H1 (cell line): ENCODE data around the gene SERPINA1. TPM values are rescaled to one million over a fixed set of nuclear protein-coding genes. Genes with fewer than 3 reads are reported as not detected.

Experiments
- CTCF ChIA-PET: fragments of 300-600 bp; sonication (Branson Sonifier 250); formaldehyde crosslinking; loops from one replicate; lab custom pipeline; 2021; ENCODE audit not compliant: partially characterized antibody; lab: Charles Lee
- POLR2A ChIA-PET: fragments of 300-600 bp; sonication (Branson Sonifier 250); formaldehyde crosslinking; loops from one replicate; lab custom pipeline; 2021; ENCODE audit warnings: inconsistent platforms; ENCODE audit not compliant: partially characterized antibody; lab: Charles Lee
- DNase-seq, 2 experiments: peaks; one replicate each; pipeline versions ENCODE4 v3.0.0 to v3.0.0-alpha.2; 2010 to 2022; ENCODE audit warnings: low spot score in 2 of 2, low read depth in 1 of 2, mixed read lengths in 1 of 2
- FAIRE-seq: peaks from 2 replicates; lab custom pipeline; 2011; peaks lifted over from hg19 to GRCh38; lab: Jason Lieb, UNC
- H2AFZ ChIP-seq: 2 replicates; pipeline ENCODE4 v1.8.1; 2012; ENCODE audit warnings: low read length, inconsistent platforms
- H2AK5ac ChIP-seq: 2 replicates; pipeline ENCODE4 v1.6.1; 2013; ENCODE audit warnings: low read depth, low read length
- H2BK120ac ChIP-seq: replicated peaks from 2 replicates; pipeline ENCODE3; 2013; ENCODE audit warnings: low read depth, low read length, inconsistent platforms
- H2BK12ac ChIP-seq: 2 replicates; pipeline ENCODE4 v1.6.1; 2013; ENCODE audit warnings: low read depth, low read length
- H2BK15ac ChIP-seq: 2 replicates; pipeline ENCODE4 v1.6.1; 2013; ENCODE audit warnings: low read length
- H2BK20ac ChIP-seq: 2 replicates; pipeline ENCODE4 v1.6.1; 2013; ENCODE audit warnings: low read length
- H2BK5ac ChIP-seq: 2 replicates; pipeline ENCODE4 v1.6.1; 2013; ENCODE audit warnings: low read depth, low read length
- H3K14ac ChIP-seq: 2 replicates; pipeline ENCODE4 v1.6.1; 2013; ENCODE audit warnings: inconsistent platforms; ENCODE audit not compliant: insufficient read length
- H3K18ac ChIP-seq: 2 replicates; pipeline ENCODE4 v1.6.1; 2013; ENCODE audit warnings: low read length; ENCODE audit errors: extremely low read depth
- H3K23ac ChIP-seq: 2 replicates; pipeline ENCODE4 v1.6.1; 2013; ENCODE audit warnings: inconsistent platforms; ENCODE audit not compliant: insufficient read length
- H3K23me2 ChIP-seq: 2 replicates; pipeline ENCODE4 v1.6.1; 2013; ENCODE audit warnings: low read depth, low read length
- H3K27ac ChIP-seq: 2 replicates; pipeline ENCODE4 v1.6.1; 2011; ENCODE audit warnings: low read depth, low read length, inconsistent platforms
- H3K27me3 ChIP-seq, 4 experiments: replicated peaks in 1 of 4; 1 replicate in 1 of 4; 2 replicates in 3 of 4; pipeline versions ENCODE4 v1.6.1 to v1.8.1; 2011 to 2013; ENCODE audit warnings: low read length in 3 of 4, mild to moderate bottlenecking in 3 of 4, inconsistent platforms in 2 of 4, mixed read lengths in 2 of 4, moderate library complexity in 1 of 4; ENCODE audit not compliant: control insufficient read depth in 3 of 4, insufficient read depth in 3 of 4; ENCODE audit errors: extremely low read depth in 1 of 4
- H3K36me3 ChIP-seq, 4 experiments: 2 replicates each; pipeline versions ENCODE4 v1.6.1 to v1.8.1; 2011 to 2013; ENCODE audit warnings: mild to moderate bottlenecking in 4 of 4, low read length in 3 of 4, moderate library complexity in 2 of 4, control low read depth in 1 of 4, inconsistent platforms in 1 of 4; ENCODE audit not compliant: insufficient read depth in 4 of 4, control insufficient read depth in 2 of 4
- H3K4ac ChIP-seq: replicated peaks from 2 replicates; pipeline ENCODE3; 2013; ENCODE audit warnings: low read length, low read depth, mixed read lengths, inconsistent platforms; ENCODE audit not compliant: insufficient read length
- H3K4me1 ChIP-seq, 4 experiments: replicated peaks in 1 of 4; 1 replicate in 1 of 4; 2 replicates in 3 of 4; pipeline versions ENCODE4 v1.6.1 to v1.8.1; 2011 to 2013; ENCODE audit warnings: low read length in 3 of 4, inconsistent platforms in 2 of 4, mixed read lengths in 1 of 4; ENCODE audit not compliant: insufficient read depth in 4 of 4, control insufficient read depth in 3 of 4
- H3K4me2 ChIP-seq, 2 experiments: 2 replicates each; pipeline versions ENCODE4 v1.6.1 to v1.8.1; 2011 to 2013; ENCODE audit warnings: low read depth in 2 of 2, low read length in 2 of 2, control low read depth in 1 of 2, inconsistent platforms in 1 of 2, mild to moderate bottlenecking in 1 of 2; ENCODE audit not compliant: insufficient read depth in 1 of 2
- H3K4me3 ChIP-seq, 4 experiments: fragments of 200-600, 300-600 bp in 1 of 4; sonication (generic), shearing (Covaris generic), sonication (Bioruptor Twin) in 1 of 4; 2 replicates each; pipeline versions ENCODE4 v1.5.1 to v1.8.1; 2011 to 2016; ENCODE audit warnings: low read length in 4 of 4, low read depth in 3 of 4, control low read depth in 2 of 4, inconsistent platforms in 2 of 4, mild to moderate bottlenecking in 2 of 4, mixed read lengths in 1 of 4, moderate library complexity in 1 of 4; ENCODE audit not compliant: insufficient read depth in 2 of 4; ENCODE audit errors: extremely low read depth in 1 of 4
- H3K56ac ChIP-seq: replicated peaks from 2 replicates; pipeline ENCODE3; 2013; ENCODE audit warnings: low read depth, mild to moderate bottlenecking, mixed read lengths, low read length, inconsistent platforms; ENCODE audit not compliant: insufficient read length
- H3K79me1 ChIP-seq: 2 replicates; pipeline ENCODE4 v1.6.1; 2013; ENCODE audit warnings: low read depth, low read length, control low read depth
- H3K79me2 ChIP-seq, 2 experiments: 2 replicates each; pipeline versions ENCODE4 v1.6.1 to v1.8.1; 2012 to 2013; ENCODE audit warnings: low read length in 2 of 2, mild to moderate bottlenecking in 2 of 2, inconsistent platforms in 1 of 2; ENCODE audit not compliant: insufficient read depth in 2 of 2, control insufficient read depth in 1 of 2
- H3K9ac ChIP-seq, 4 experiments: replicated peaks in 1 of 4; 1 replicate in 1 of 4; 2 replicates in 3 of 4; pipeline versions ENCODE4 v1.6.1 to v1.8.1; 2011 to 2013; ENCODE audit warnings: low read depth in 3 of 4, low read length in 3 of 4, control low read depth in 2 of 4, mild to moderate bottlenecking in 2 of 4, moderate library complexity in 2 of 4, inconsistent platforms in 1 of 4; ENCODE audit errors: extremely low read depth in 1 of 4
- H3K9me3 ChIP-seq, 2 experiments: 2 replicates each; pipeline versions ENCODE4 v1.6.1 to v1.8.1; 2012 to 2013; ENCODE audit warnings: mild to moderate bottlenecking in 2 of 2, moderate library complexity in 2 of 2, control low read depth in 1 of 2, inconsistent platforms in 1 of 2, low read depth in 1 of 2, low read length in 1 of 2, mixed read lengths in 1 of 2; ENCODE audit not compliant: insufficient read depth in 2 of 2
- H4K20me1 ChIP-seq, 2 experiments: replicated peaks in 1 of 2; 2 replicates each; pipeline versions ENCODE3 to v1.8.1; 2011 to 2013; ENCODE audit warnings: inconsistent platforms in 2 of 2, low read length in 2 of 2, mild to moderate bottlenecking in 1 of 2; ENCODE audit not compliant: insufficient read depth in 2 of 2, control insufficient read depth in 1 of 2
- H4K5ac ChIP-seq: 2 replicates; pipeline ENCODE4 v1.6.1; 2013; ENCODE audit warnings: low read length, low read depth, mixed read lengths, inconsistent platforms; ENCODE audit not compliant: insufficient read length
- H4K8ac ChIP-seq: 2 replicates; pipeline ENCODE4 v1.8.0; 2013; ENCODE audit warnings: mild to moderate bottlenecking, moderate library complexity, low read length, inconsistent platforms; ENCODE audit not compliant: insufficient read depth; ENCODE audit errors: extremely low read depth
- H4K91ac ChIP-seq: replicated peaks from 2 replicates; pipeline ENCODE3; 2013; ENCODE audit warnings: low read length, mixed read lengths, inconsistent platforms; ENCODE audit not compliant: insufficient read length
- ASH2L ChIP-seq: fragments of 200-600, 300-600 bp; sonication (generic); IDR thresholded peaks from one replicate; pipeline ENCODE4 v1.7.1; 2017; ENCODE audit warnings: low read length
- ATF2 ChIP-seq: IDR thresholded peaks from 2 replicates; pipeline ENCODE4 v1.6.1; 2012; ENCODE audit warnings: low read length, inconsistent platforms
- CHD2 ChIP-seq: IDR thresholded peaks from 2 replicates; pipeline ENCODE4 v1.6.1; 2012; ENCODE audit warnings: low read length, improper control_type of control experiment
- CTBP2 ChIP-seq: IDR thresholded peaks from 2 replicates; pipeline ENCODE4 v1.7.0; 2011; ENCODE audit warnings: borderline replicate concordance, mild to moderate bottlenecking, moderate library complexity, mixed read lengths, low read length; ENCODE audit not compliant: insufficient read depth, insufficient read length
- CTCF ChIP-seq, 3 experiments: IDR thresholded peaks; 1 replicate in 2 of 3; 2 replicates in 1 of 3; pipeline versions ENCODE4 v1.5.1 to v1.6.1; 2011; ENCODE audit warnings: low read length in 3 of 3, mild to moderate bottlenecking in 3 of 3, inconsistent platforms in 2 of 3, low read depth in 1 of 3, moderate library complexity in 1 of 3; ENCODE audit not compliant: insufficient read depth in 1 of 3; ENCODE audit errors: control extremely low read depth in 1 of 3
- SIX5 ChIP-seq: IDR thresholded peaks from 2 replicates; pipeline ENCODE4 v1.6.1; 2011; ENCODE audit warnings: mild to moderate bottlenecking, low read depth, low read length
- SP2 ChIP-seq: IDR thresholded peaks from 2 replicates; pipeline ENCODE4 v1.6.1; 2012; ENCODE audit warnings: mild to moderate bottlenecking, low read length, inconsistent platforms
- SRF ChIP-seq: IDR thresholded peaks from 2 replicates; pipeline ENCODE4 v1.6.1; 2011; ENCODE audit warnings: mild to moderate bottlenecking, low read depth, low read length, moderate library complexity
- USF2 ChIP-seq: IDR thresholded peaks from 2 replicates; pipeline ENCODE4 v1.6.1; 2011; ENCODE audit warnings: low read length, improper control_type of control experiment
- WGBS, 2 experiments: shearing (Covaris generic) in 1 of 2; methylation state at CpG; one replicate each; pipeline versions ENCODE4 v1.1.6 to v1.1.7; 2013 to 2015; ENCODE audit warnings: low lambda C conversion rate in 2 of 2, mixed read lengths in 2 of 2, inconsistent platforms in 1 of 2, low coverage in 1 of 2, missing lambda C conversion rate in 1 of 2; ENCODE audit not compliant: insufficient replicate concordance in 2 of 2, insufficient coverage in 1 of 2, insufficient read length in 1 of 2; ENCODE audit errors: extremely low coverage in 1 of 2, missing lambda C conversion rate in 1 of 2; 5-methylcytosine and 5-hydroxymethylcytosine counted together
- polyA plus RNA-seq, 7 experiments: library from polyadenylated mRNA; depleted of rRNA in 3 of 7; stranded (reverse) in 5 of 7; unstranded in 2 of 7; fragments of >200 nt in 5 of 7; fragments of 200-250 nt in 2 of 7; gene quantifications; 1 replicate in 5 of 7; 2 replicates in 1 of 7; 4 replicates in 1 of 7; pipeline versions ENCODE4 v1.2.1 to v1.2.3, GENCODE V29; 2011 to 2013; ENCODE audit warnings: missing spikeins in 2 of 7, mixed read lengths in 2 of 7
- total RNA-seq: library from RNA; stranded (reverse); fragmentation: NEBNext Ultra II Directional; extraction: Animal tissue kit (Norgen Biotek cat#: 25700); gene quantifications from 2 replicates; pipeline ENCODE4 v1.2.1, GENCODE V29; 2021

Gene SERPINA1
- total and polyA plus RNA-seq, 2 of the 8 experiments (the other 6 are each of a cell fraction or from before 2014, with no cell fraction given), result 0.08 TPM; not detected in 1

GRCh38 chr14:94405486-94405885 is 17.1 kb upstream of the SERPINA1 start:
- Histone ChIP-seq H3K4me2 (no peak overlapping the region), H4K20me1 (no peaks in the 10 kb centered on the region), H3K23me2 (no peaks in the 10 kb centered on the region), H2BK5ac (no peak overlapping the region), H3K36me3 (peaks cover 0 to 9% (median 2%) of the 10 kb centered on the region in 4 experiments; a peak in 2 of 8 replicates), H2BK20ac (no peak overlapping the region), H4K8ac (no peak overlapping the region), H3K4me3 (no peak overlapping the region), H3K4me1 (peaks cover 0 to 3% (median under 1%) of the 10 kb centered on the region in 4 experiments; a peak in 2 of 7 replicates), H2AK5ac (no peak overlapping the region), H3K9me3 (peaks cover 9% of the 10 kb centered on the region in 2 experiments; a peak in 3 of 4 replicates), H3K18ac (no peak overlapping the region), H3K23ac (no peak overlapping the region), H3K9ac (no peak overlapping the region), H2BK15ac (no peak overlapping the region), H2BK12ac (no peak overlapping the region), H2BK120ac (no peak overlapping the region), H3K56ac (no peak overlapping the region), H3K79me2 (no peaks in the 10 kb centered on the region), H3K4ac (no peak overlapping the region), H3K79me1 (no peaks in the 10 kb centered on the region), H4K91ac (no peak overlapping the region), H3K27me3 (no peaks in the 10 kb centered on the region), H4K5ac (no peak overlapping the region), H3K14ac (no peak overlapping the region), H3K27ac (no peak overlapping the region), H2AFZ (no peak overlapping the region)
- DNase-seq, result no peak
- CTCF ChIA-PET, result interaction anchor here (0.8 kb wide), 3 partner anchors 14 to 81 kb away, joined by 3 read pairs; no protein-coding TSS in a partner anchor
- no peak for FAIRE-seq
- POLR2A ChIA-PET, result no interaction called here
- WGBS, 2 experiments, result 100% methylated on average over 2 of the region's 2 CpGs; no CpG with 5 or more reads in 1 of the 2 experiments
- TF ChIP-seq CHD2 (no peak), ATF2 (no peak), CTBP2 (no peak), ASH2L (no peak), SIX5 (no peak), SP2 (no peak), USF2 (no peak), SRF (no peak), CTCF (IDR thresholded peaks at IDR 0.05; ENCODE audit: control extremely low read depth in 1 of 3, insufficient read depth in 1 of 3, low read depth in 1 of 3, low read length in 3 of 3) (no peak)
